ACHN (cell line): ENCODE measurements around the gene MROH2B.
"Not testable (repeated sequence)": the region's sequence is repeated elsewhere in the genome, so short reads cannot be mapped to it uniquely, and the experiment has no call there.

ENCODE experiments used
- DNase-seq: peaks from one replicate; pipeline ENCODE4 v3.0.0-alpha.2; 2015
- in situ Hi-C: cut with HindIII; loops from 2 replicates; pipeline ENCODE4 v1.10.0; 2017; ENCODE audit warnings: low sequenced_read_pairs, low pct_ligation_motif_present, low pct_unique_long_range_greater_than_20kb

The MROH2B gene

GRCh38 chr5:41048986-41049385 is 22.2 kb downstream of the MROH2B start:
- DNase-seq: no peak
- in situ Hi-C loops: no loop called here

- no peak for DNase-seq
- in situ Hi-C loops: no loop called here
These were observed 27.9 kb downstream of the MROH2B start for GRCh38 chr5:41043109-41043747.

GRCh38 chr5:41032973-41033372 is 38.2 kb downstream of the MROH2B start:
- in situ Hi-C loops: no loop called here
- DNase-seq: no peak

GRCh38 chr5:41022600-41022999 is 48.5 kb downstream of the MROH2B start:
- DNase-seq, in situ Hi-C loops: not testable (repeated sequence)

- DNase-seq: no peak
- in situ Hi-C loops: no loop called here
These were observed 58.8 kb downstream of the MROH2B start for GRCh38 chr5:41012318-41012717.

- in situ Hi-C loops: no loop called here
- no peak for DNase-seq
These were observed 60.6 kb downstream of the MROH2B start for GRCh38 chr5:41010572-41010971.

- in situ Hi-C loops: no loop called here
- no peak for DNase-seq
These were observed 61.9 kb downstream of the MROH2B start for GRCh38 chr5:41009232-41009631.

- no peak for DNase-seq
- in situ Hi-C loops: no loop called here
These were observed 66.2 kb downstream of the MROH2B start for GRCh38 chr5:41004931-41005330.

- in situ Hi-C loops: no loop called here
These were observed 67.3 kb downstream of the MROH2B start for GRCh38 chr5:41003670-41004376.

GRCh38 chr5:40999966-41000365 is 71.2 kb downstream of the MROH2B start:
- no peak for DNase-seq
- in situ Hi-C loops: no loop called here

More at GRCh38 chr5:41003670-41004376, 67.3 kb downstream of the MROH2B start:
- DNase-seq: no peak

- DNase-seq: no peak
- in situ Hi-C loops: no loop called here
These were observed 72.0 kb downstream of the MROH2B start for GRCh38 chr5:40999142-40999541.

- in situ Hi-C loops: no loop called here
- no peak for DNase-seq
These were observed 75.1 kb downstream of the MROH2B start for GRCh38 chr5:40995801-40996586.

- in situ Hi-C loops: no loop called here
- DNase-seq: no peak
These were observed 79.1 kb downstream of the MROH2B start for GRCh38 chr5:40991981-40992559.

GRCh38 chr5:40991168-40991980 is 79.8 kb downstream of the MROH2B start:
- in situ Hi-C loops: no loop called here
- no peak for DNase-seq

- in situ Hi-C loops: no loop called here
These were observed 82.2 kb downstream of the MROH2B start for GRCh38 chr5:40988746-40989510.

GRCh38 chr5:40987349-40987748 is 83.8 kb downstream of the MROH2B start:
- in situ Hi-C loops: no loop called here
- no peak for DNase-seq

More at GRCh38 chr5:40988746-40989510, 82.2 kb downstream of the MROH2B start:
- DNase-seq: no peak

GRCh38 chr5:40986666-40987065 is 84.5 kb downstream of the MROH2B start:
- no peak for DNase-seq
- in situ Hi-C loops: no loop called here

GRCh38 chr5:40985501-40985900 is 85.6 kb downstream of the MROH2B start:
- in situ Hi-C loops: no loop called here

More at GRCh38 chr5:40985501-40985900, 85.6 kb downstream of the MROH2B start:
- DNase-seq: no peak
